T-helper 2 cell (primary cell): Measurements from ENCODE around the gene ZNF76.

Source experiments
- DNase-seq, 5 experiments: peaks; one replicate each; pipeline versions ENCODE4 v3.0.0 to v3.0.0-alpha.2; 2012 to 2022
- total RNA-seq, 2 donors: gene quantifications; one replicate each; lab custom pipeline; 2026; lab: John Stamatoyannopoulos, UW

The ZNF76 gene
- 44.9 to 51.0 reads per million in 2 donors for total RNA-seq

- peak; percentile 81 to 94 (median 92) for DNase-seq
Measured at GRCh38 chr6:35259194-35259947, at the start of gene ZNF76. TSS of gene ZNF76 (plus strand) at chr6:35259735. CDS start at chr6:35281152, 21,417 bp downstream.

DNA sequence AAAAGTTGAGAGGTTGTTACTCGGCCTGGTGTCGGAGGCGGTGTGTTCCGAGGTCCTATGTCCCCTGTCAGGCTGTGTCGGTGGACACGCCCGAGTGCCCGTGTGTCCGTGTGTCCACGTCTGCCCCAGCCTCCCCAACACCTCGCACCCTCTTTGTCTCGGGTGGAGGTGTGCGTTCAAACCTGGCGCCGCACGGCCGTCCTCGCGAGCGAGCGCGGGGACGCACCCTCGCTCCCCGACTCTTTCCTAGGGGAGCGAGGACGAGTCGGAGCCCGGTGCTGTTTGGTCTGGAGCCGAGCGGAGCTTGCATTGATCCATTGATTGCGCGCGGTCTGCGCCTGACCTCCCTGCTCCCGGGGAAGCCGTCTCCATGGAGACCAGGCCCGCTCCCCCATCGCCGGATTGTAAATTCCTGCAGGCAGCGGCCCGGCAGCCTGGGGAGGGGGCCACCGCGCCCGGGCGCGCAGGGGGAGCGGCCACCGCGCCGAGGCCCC lies 46.2 kb upstream of the ZNF76 start:
- DNase-seq: no peak

DNA sequence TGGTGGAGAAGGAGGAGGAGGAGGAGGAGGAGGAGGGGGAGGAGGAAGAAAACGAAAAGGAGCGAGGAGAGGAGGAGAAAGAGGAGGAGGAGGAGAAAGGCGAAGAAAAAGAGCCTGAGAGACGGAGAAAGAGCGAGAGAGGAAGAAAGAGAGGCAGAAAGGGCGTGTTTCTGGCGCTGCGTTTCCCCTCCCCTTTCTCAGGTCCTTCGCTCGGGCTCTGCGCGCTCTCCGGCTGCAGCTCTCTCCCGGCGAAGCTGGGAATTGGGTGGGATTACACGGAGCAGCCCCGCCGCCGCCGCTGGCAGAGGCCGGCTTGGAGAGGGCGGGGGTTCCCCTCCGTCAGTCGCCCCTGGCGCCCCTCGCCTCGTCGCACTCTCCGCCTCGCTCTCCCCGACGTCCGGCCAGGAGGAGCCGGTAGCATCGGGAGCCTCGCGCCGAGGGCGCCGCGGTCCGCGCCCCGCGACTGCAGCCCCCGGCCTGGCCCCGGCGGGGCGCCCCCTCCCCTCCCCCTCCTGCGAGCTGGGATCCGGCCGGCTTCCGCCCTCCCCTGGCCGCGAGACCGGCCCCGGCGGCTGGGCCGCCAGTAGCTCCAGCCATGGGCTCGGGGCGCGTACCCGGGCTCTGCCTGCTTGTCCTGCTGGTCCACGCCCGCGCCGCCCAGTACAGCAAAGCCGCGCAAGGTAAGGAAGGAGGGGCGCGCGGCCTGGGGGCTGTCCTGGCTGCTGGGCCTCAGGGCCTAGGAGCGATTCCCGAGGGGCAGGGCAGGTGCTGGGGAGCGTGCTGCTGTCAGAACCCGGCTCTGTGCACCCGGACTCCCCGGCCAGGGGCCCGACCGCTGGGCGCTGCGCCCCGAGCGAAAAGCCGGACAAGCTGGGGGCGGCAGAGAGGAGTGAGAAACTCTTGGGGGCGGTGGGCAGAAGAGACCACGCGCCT lies 45.4 kb upstream of the ZNF76 start, which contains the start of gene SCUBE3:
SCUBE3 (plus strand) TSS at position 133 of the 933 bp plus-strand sequence; CDS start at position 596, 463 bp downstream.
- peak in 1 of 5 experiments; percentile 38 for DNase-seq

DNA sequence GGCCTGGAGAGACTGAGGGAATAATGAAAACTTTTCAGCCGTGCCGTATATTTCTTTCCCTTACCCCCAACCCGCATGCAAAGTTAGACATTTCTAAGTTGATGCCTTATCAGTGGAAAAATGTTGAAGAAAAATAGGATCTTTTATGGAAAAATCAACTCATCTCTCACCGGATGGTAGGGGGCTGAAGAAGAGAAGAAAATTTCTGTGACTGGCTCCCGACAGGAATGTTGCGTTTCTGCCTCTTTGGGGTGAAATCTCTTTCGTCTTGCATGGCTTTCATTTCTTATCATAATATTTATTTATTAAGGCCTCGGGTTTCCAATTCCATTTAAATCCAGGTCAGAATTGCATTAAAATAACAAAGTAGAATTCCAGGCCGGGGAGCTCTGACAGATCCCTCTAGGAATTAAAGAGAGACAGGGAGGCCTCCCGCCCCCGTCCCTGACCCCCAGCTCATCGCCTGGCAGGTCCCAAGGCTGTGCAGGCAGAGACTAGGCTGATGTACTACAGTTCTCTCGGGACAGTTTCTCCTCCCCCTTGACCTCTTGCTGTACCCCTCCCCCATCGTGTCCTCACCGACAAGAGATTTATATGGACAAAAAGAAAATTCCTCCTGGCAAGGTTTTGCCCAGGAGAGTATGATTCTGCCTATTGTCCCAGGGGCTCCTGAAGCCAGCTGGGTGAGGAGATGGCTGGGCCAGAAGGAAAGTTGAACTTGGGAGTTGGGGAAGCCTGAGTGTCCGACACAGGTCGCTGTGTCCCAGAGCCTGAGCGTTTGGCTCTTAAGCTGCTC lies 44.5 kb upstream of the ZNF76 start:
- no peak for DNase-seq

- no peak for DNase-seq
Measured at GRCh38 chr6:35215665-35216411, 43.7 kb upstream of the ZNF76 start.

DNA sequence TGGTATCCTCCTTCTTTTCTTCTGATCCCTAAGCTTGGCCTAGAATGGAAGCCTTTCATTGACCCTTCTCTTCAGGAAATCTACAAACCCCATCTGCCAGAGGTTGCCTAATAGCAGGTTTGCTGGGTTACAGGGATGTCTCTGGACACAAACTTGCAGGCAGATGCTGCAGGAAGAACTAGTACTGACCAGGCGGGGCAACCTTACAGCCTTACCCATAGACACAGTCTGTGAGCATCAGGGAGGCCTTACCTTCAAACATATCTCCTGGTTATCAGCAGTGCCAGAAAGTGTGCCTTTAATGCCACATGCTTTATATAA lies 43.2 kb upstream of the ZNF76 start:
- no peak for DNase-seq

GRCh38 chr6:35216851-35217811 lies 42.4 kb upstream of the ZNF76 start:
- DNase-seq: no peak

DNA sequence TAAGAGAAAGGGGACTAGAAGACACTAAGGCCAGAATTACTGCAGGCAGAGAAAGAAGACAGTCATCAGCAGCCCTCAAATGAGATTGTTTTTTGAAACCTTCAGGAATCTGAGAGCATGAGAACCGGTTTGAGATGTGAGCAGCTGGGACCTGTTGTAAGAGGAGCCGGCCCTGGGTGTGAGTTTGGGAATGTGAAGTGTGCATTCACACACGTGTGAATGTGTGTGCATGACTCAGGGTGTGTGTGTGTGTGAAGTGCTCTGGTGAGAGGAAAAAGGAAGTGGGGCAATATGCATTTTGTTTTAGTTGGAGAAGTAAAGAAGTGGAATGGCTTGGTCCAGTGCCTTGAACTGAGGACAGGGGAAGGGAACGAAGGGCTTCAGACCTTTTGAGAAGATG lies 41.5 kb upstream of the ZNF76 start:
- DNase-seq: no peak

- no peak for DNase-seq
Measured at GRCh38 chr6:35218456-35218855, 41.1 kb upstream of the ZNF76 start.

DNA sequence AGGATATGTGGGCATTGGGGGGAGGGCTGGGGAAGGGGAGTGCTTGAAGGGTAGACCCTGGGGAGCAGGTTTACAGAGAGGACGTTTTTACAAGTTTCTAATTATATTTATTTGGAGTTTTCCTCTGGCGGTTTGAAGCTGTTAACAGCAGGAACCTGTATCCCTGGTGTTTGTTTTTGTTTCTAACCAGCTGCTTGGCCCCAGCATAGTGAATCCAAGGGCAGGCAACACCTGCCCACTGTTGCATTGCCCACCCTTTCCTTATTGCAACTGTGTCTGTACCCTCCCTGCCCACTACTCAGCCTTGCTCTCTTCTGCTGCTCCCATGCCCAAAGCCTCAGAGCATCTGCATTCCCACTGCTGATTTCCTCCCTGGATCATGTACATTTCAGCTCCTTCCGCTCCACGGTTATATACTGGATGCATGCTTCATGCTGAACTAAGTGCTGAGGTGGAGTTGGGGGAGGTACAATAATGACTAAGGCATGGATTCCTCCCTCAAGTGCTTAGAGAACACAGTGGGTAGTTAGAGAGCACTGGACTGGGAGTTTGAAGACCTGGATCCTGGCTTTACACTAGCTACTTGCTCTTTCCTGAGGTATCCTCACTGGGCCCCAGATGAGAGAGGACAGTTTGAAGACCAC lies 39.7 kb upstream of the ZNF76 start:
- DNase-seq: no peak

DNA sequence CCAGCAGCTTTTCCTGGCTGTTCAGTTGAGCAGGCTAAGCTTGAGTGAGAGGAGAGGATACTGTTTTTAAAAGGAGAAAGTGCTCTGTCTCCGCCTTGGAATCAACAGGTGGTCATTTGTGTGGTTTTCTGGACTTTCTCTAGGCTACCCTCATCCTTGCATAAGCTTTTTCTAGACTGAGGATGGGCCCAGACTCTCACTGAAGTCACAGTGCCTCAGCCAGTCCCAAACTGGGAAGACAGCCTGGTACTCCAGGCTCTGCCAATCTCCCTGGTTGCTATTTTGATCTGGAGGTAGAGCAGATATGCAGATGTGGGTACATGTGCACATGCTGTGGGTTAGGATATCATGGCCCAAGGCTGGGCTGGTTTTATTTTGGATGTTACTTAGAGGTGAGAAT lies 38.8 kb upstream of the ZNF76 start:
- no peak for DNase-seq

GRCh38 chr6:35223396-35223795 lies 36.1 kb upstream of the ZNF76 start:
- DNase-seq: no peak

DNA sequence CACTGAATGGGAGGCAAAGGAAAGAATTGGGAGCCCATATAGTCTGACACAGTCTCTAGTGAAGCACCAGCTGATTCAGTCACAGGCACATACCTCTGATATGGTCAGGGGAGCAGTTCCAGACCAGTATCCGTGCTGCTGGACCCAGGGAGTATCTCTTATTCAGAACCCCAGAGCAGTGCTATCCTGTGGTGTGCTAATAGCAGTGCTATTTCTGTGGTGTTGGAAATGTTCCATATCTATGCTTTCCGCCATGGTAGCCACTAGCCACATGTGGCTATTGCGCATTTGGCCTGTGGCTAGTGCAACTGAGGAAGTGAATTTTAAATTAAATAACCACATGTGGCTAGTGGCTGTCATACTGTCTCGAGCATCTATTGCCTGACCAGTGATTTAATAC lies 34.8 kb upstream of the ZNF76 start:
- DNase-seq: no peak

GRCh38 chr6:35228481-35228880 lies 31.1 kb upstream of the ZNF76 start:
- no peak for DNase-seq

DNA sequence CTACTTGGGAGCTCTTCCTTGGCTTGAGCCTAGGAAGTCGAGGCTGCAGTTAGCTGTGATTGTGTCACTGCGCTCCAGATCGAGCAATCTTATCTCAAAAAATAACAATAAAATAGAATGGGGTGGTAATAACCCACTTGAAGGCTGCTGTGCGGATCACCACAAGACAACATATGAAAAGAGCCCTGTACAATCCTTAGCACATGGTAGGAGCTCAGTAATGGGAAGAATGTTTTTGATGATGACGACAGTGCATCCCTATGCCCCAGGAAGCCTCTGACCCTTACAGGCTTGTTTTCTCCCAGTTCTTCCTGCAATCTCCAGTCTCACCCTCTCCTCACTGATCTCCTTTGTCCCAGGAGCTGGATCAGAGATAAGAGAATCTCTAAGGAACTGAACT lies 30.2 kb upstream of the ZNF76 start:
- DNase-seq: no peak

DNA sequence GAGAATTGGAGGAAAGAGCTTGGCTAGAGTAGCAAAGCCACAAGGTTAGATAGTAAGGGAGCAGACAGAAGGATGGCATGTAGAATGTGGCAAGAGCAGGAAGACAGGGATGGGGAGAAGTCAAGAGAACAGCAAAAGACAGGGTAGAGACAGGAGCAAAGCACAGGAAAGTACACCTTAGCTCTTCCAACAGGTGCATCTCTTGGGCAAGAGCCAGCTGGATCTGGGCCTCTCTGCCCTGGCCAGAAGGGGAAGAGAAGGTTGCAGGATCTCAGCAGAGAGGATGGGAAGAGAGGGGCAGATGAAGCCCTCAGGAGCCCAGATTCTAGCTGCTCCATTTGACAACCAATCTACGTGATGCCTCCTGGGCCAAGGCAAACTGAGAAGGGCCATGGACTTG lies 29.0 kb upstream of the ZNF76 start:
- DNase-seq: no peak

GRCh38 chr6:35230950-35231349 lies 28.6 kb upstream of the ZNF76 start:
- DNase-seq: no peak

- no peak for DNase-seq
Measured at GRCh38 chr6:35231563-35231962, 28.0 kb upstream of the ZNF76 start.

GRCh38 chr6:35234901-35235300 lies 24.6 kb upstream of the ZNF76 start:
- no peak for DNase-seq

DNA sequence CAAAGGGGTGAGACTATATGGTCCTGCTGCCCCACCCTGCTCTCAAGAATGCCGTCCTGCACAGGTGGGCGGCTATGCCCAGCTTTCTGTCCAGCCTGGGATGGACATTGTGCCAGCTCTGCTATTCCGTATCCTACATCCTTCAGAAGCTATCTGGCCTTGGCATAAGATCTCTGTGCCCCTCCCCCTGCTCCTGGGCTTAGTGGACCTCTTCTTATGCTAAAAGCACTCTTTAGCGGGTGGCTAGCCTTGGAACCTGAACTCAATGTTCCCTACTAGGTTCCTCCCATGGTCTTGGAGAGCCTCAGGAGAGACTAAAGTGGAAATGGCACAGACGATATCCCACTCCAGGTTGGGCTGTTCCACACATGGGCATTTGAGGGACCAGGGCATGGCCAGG lies 23.3 kb upstream of the ZNF76 start:
- no peak for DNase-seq
